Measurements from ENCODE around the gene IRGC.
"Not testable (repeated sequence)": the region's sequence is repeated elsewhere in the genome, so short reads cannot be mapped to it uniquely, and the experiment has no call there.

IRGC gene, protein sequence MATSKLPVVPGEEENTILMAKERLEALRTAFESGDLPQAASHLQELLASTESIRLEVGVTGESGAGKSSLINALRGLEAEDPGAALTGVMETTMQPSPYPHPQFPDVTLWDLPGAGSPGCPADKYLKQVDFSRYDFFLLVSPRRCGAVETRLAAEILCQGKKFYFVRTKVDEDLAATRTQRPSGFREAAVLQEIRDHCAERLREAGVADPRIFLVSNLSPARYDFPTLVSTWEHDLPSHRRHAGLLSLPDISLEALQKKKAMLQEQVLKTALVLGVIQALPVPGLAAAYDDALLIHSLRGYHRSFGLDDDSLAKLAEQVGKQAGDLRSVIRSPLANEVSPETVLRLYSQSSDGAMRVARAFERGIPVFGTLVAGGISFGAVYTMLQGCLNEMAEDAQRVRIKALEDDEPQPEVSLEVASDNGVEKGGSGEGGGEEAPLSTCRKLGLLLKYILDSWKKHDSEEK

DNA sequence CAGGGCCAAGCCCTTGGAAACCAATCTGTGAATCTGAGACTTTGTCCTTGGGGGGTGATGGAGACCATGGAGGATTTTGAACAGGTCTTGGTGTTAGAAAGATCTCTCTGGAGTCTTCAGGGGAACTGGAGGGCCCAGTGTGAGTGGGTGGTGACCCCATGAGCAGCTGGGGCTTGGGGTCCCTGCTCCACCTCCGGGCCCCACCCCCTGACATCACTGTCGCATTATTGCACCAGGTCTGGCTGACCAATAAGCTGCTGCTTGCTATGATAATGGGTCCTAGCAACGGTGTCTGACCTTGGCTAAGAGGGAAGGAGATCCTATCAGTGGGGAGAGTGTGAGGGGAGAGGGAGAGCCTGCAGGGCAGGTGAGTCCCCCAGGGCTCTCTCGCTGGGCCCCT lies at the start of gene IRGC:
TSS of gene IRGC (plus strand) at position 301 of the 400 bp plus-strand sequence. CDS start 2,483 bp downstream, outside the sequence.
- DNase-seq (ENCODE audit: low spot score): no peak

DNA sequence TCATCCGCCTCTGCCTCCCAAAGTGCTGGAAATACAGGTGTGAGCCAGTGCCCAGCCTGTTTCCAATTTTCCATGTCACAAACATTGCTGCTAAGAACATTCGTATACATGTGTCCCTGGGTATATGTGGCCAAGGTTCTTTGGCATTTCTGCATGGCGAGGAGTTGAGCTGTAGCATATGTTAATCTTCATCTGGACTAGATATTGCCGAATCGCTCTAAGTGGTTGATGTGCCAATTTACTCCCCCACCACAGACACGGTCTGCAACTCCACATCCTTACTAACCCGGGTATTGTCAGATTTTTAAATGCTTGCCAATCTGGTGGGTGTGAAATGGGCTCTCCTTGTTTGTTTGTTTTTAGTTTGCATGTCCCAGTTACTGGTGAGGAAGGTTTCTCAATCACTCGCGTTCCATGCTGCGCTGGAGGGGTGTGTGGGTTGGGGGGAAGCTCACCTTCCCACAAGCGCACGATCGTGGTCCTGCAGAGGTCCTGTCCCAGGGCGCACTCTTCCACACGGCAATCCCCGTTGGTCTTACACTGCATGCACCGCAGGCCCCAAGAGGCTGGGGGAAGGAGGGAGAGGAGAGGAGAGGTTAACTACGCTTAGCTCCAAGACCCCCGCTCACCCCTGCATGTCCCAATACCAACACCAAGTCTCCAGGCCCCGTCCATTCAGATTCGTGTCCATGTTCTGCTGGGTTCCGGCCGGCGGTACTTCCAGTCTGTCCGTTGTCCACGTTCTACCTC lies 48.6 kb upstream of the IRGC start:
- no peak for DNase-seq (ENCODE audit: low spot score)

DNA sequence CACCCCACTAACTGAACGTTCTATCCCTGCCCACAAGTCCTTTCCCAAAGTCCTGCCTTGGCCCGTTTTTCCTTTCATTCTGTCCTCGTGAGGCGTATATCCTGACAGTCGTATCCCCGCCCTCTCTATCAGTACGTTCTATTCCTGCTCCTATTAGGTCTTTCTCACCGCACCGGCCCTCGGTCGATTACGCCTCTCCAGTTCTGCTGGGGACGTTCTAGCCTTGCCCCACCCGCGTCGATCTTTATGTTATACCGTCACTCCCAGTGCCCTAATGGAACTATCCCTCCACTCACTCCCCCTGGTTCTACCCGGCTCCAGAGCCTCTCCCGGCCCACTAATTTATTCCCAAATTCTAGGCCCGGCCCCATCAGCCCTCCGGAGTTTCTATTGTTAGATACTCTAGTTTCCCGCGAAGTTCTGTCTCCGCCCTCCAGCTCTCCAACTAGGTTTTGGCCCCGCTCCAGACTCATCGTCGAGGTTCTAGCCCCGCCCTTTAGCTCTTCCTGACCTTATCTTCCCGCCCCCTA lies 47.9 kb upstream of the IRGC start:
- DNase-seq (ENCODE audit: low spot score): peak; percentile 6

DNA sequence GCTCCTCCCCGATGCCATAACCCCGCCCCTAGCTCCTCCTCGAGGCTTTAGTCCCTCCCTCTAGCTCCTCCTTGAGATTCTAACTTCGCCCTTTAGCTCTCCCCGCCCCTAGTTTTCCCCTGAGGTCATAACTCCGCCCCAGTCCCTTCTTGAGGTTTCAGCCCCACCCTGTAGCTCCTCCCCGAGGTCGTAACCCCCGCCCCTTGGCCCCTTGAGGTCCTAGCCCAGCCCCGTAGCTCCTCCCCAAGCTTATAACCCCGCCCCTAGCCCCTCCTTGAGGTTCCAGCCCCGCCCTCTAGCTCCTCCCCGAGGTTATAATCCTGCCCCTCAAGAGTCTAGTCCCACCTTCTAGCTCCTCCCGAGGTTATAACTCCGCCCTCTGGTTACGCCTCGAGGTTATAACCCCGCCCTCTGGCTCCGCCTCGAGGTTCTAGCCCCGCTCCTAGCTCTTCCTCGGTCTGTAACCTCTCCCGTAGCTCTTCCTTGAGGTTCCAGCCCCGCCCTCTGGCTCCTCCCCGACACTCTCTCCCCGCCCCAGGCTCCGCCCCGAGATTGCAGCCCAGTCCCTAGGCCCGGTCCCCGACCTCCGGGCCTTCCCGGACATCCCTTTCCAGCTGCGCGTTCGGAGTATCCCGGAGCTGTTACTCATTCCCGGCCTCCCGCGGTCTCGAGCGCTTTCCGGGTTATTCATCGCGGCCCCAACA lies 47.3 kb upstream of the IRGC start:
- peak; percentile 100 for DNase-seq (ENCODE audit: low spot score)

DNA sequence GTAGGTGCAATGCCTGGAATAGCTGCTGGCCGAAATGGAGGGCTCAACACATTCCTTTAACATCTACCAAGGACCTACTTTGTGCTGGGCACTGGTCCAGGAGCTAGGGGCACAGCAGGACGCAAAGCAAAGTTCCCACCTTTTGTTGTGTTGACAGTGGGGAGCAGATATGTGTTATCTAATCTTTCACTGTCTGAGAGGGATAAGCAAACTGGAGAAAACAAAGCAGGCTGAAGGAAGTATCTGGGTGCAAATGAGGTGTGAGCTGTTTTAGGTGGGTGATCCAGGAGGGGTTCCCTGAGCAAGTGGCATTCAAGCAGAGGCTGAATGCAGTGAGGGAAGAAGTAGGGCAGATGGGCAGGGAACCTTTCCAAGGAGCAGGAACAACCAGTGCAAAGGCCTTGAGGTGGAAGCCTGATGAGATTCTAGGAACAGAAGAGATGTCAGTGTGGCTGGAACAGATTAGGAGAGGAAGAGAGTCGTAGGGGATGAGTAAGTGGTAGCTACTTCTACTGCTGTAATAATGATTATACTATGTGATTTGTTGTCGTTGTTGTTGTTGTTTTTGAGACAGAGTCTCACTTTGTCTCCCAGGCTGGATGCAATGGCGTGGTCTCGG lies 43.7 kb upstream of the IRGC start:
- no peak for DNase-seq (ENCODE audit: low spot score)

DNA sequence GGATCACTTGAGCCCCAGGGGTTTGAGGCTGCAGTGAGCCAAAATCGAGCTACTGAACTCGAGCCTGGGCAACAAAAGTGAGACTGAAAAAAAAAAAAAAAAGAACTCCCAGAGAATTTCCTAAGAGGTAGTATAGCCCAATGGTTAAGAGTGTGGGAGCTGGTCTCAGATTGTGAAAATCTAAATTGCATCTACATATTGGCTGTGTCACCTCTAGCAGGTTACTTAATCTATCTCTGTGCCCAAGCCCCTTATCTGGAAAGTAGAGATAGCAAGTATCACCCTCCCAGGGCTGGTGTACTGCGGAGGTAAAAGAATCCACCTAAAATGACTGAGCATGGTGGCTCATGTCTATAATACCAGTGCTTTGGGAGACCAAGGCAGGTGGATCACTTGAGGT lies 42.2 kb upstream of the IRGC start:
- no peak for DNase-seq (ENCODE audit: low spot score)

DNA sequence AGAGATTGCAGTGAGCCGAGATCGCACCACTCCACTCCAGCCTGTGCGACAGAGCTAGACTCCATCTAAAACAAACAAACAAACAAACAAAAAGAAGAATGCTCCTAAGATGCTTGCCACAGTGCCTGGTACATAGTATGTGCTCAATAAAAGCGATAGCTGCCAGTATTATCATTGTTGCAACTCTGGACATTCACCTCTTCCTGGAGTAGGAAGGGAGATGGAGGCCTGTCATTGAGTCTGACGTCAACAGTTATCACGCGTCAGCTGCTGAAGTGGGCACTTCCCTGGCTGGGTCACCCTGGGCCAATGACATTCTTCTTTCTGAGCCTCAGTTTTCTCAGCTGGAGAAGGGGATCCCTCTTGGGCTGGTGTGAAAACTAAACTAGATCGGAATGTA lies 41.7 kb upstream of the IRGC start:
- no peak for DNase-seq (ENCODE audit: low spot score)

DNA sequence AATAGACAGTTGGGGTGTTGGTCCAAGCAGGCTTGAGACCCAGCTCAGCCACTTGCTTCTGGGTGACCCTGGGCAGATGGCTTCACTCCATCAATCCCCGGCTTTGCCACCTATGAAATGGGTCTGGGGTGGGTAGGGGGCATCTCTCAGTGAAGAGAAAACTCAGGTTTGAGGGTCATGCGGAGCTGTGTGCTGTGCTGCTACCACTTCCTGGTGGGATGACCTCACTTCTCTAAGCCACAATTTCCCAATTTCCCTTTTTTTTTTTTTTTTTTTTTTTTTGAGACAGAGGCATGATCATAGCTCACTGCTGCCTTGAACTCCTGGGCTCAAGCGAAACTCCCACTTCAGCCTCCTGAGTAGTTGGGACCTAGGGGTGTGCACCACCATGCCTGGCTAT lies 41.3 kb upstream of the IRGC start:
- no peak for DNase-seq (ENCODE audit: low spot score)

DNA sequence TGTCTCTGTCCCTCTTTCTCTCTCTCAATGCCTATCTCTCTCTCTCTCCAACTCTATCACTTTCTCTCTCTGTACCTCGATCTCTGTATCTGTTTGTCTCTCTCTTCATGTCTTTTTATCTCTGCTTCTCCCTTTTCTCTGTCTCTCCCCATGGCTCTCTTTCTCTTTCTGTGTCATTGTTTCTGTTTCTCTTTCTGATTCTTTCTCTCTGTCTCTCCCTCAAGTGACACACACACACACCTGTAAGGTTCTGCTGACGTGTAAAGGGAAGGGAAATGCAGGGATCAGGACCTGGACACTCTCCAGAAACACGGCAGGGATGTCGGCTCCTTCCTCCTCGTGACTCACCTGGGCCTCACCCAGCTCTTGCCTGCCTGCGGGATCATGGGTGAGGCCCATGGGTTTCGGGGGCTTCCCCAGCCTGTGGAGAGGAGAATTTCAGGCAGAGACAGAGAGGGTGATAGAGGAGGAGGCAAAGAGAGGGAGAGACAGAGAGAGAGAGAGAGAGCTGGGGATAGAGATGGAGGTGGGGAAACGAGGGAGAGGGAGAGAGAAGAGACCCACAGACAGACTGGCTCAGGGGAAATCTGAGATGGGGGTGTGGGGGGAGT lies 40.5 kb upstream of the IRGC start:
- no peak for DNase-seq (ENCODE audit: low spot score)

DNA sequence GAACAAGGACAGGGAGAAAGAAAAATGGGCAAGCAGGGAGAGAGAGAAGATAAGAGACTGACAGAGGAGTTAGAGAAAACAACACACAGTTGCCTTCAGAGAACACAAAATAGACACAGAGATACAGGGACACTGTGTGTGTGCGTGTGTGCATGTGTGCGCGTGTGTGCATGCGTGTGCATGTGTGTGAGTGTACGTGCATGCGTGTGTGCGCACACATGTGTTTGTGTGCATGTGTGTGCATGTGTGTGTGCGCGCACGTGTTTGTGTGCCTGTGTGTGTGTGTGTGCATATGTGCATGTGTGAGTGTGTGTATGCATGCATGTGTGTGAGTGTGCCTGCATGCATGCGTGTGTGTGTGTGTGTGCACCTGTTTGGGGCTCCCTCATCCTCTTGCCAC lies 40.0 kb upstream of the IRGC start:
- no peak for DNase-seq (ENCODE audit: low spot score)

DNA sequence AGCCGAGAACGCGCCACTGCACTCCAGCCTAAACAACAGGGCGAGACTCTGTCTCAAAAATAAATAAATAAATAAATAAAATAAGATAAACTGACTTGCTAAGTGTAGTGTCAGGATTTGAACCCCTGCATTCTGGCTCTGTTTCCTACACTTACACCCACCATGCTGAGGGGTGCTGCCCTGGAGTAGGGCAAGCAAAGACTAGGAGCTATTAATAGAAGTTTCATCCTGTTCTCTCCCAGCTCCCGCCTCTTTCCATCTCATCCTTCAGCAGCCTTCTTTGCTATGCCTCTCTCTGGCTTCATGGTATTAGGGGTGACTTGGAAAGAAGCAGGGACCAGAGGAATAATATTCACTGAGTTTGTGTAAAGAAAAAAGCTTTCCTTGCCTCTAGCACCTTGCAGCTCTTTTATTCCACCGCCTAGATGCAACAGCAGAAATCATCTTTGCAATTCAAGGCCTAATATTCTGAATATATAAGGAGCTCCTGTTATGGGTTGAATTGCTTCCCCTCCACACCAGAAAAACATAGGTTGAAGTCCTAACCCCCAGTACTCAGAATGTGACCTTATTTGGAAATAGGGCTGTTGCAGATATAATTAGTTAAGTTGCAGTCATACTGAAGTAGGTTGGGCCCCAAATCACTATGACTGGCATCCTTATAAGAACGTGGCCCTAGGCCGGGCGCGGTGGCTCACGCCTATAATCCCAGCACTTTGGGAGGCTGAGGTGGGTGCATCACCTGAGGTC lies 37.2 kb upstream of the IRGC start:
- no peak for DNase-seq (ENCODE audit: low spot score)

DNA sequence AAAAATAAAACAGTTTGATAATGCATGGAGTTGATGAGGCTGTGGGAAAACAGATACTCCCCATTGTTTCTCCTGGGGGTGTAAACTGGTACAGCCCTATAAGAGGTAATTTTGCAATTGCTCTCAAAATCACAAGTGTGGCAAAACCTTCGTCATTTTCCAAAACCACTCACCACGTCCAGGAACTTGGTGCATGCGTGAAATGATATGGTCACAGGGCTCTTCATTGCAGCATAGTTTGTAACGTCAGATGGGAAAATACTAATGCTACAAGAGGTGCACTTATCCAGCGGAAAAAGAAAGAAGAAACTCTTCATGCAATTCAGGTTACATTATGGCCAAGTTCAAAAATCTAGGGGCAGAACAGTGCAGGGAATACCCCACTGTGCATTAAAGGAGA lies 34.1 kb upstream of the IRGC start:
- DNase-seq (ENCODE audit: low spot score): no peak

DNA sequence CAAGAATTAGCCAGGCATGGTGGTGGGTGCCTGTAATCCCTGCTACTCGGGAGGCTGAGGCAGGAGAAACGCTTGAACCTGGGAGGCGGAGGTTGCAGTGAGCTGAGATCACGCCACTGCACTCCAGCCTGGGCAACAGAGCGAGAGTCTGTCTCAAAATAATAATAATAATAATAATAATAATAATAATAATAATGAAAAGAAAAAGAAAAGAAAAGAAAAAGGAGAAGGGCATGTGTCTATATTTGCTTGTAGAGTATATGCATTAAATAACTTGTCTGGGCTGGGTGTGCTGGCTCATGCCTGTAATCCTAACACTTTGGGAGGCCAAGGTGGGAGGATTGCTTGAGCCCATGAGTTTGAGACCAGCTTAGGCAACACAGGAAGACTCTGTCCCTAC lies 33.6 kb upstream of the IRGC start:
- not testable (repeated sequence) for DNase-seq (ENCODE audit: low spot score)

DNA sequence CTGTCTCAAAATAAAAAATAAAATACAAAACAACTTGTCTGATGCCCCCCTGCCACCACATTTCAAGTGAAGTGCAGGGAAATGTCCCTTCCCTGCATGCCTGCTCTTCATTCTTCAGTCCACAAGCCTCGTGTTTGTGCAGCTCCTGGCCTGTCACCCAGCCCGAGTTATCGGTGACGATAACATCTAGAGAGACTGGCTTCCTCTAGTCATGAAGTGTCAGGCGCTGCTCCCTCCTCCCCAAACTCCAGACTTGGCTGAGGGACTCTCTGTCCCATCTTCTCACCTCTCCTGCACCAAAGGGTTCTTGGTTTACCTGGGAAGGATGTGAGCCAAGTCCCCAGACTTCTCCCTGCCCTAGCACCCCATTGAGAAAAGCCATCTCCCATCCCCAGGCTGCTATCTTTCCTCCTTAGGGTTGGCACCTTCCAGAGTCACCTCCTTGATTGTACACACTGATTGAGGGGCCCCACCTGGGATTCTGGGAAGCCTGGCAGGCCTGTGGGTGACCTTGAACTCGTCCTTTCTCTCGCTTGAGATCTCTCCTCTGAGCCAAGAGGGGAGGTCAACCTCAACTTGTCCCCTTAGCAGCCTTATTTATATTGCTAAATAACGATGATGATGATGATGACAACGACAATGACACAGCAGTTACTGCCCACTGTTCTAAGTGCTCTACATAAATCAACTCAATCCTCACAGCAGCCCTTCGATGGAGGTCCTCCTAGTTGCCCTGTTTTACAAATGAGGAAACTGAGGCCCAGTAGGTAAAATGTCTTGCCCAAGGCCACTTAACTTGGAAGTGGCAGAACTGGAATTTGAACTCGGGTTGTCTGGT lies 32.8 kb upstream of the IRGC start:
- no peak for DNase-seq (ENCODE audit: low spot score)

DNA sequence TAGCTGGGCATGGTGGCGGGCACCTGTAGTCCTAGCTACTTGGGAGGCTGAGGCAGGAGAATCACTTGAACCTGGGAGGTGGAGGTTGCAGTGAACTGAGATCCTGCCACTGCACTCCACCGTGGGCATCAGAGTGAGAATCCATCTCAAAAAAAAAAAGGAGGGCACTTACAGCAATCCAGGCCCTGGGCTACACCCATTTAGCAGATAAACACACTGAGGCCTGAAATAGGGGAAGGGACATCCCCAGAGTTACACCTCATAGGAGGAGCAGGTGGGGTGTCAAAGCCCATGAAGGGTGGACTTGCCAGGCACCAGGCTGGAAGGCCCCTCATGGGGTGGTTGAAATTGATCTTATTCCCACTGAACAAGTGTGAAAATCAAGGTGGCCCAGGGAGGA lies 32.0 kb upstream of the IRGC start:
- DNase-seq (ENCODE audit: low spot score): no peak

DNA sequence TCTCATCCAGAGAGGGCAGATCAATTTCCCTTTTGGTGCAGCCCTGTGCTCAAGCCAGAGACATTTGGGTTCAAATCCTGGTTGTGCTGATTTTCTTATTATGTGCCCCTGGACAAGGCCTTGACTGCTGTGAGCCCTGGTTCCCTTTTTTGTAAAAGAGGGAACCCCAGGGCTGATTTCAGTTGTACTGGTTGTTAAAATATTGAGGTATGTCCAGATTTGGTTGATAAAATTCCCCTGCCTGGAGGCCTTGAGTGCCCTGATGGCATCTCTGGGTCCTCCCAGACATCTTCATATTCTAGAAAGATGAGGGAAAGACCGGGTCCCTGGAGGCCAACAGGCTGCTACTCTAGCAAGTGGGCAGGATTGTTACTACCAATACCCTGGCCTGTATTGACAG lies 31.6 kb upstream of the IRGC start:
- no peak for DNase-seq (ENCODE audit: low spot score)

DNA sequence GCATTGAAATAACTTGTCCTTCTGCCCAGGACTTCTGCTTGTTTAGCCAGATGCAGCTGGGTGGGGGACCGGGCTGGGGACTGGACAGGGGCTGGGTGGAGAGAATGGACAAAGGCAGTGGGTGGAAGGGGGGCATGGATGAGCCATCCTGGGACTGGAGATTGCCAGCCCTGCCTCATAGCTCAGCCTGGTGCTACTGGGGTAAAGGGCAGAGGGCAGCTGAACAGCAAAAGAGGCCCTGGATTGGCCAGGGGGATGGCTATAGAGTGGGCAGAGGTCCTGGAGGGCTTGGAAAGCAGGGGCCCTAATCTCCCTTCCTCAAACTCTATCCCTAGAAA lies 28.2 kb upstream of the IRGC start:
- DNase-seq (ENCODE audit: low spot score): no peak

DNA sequence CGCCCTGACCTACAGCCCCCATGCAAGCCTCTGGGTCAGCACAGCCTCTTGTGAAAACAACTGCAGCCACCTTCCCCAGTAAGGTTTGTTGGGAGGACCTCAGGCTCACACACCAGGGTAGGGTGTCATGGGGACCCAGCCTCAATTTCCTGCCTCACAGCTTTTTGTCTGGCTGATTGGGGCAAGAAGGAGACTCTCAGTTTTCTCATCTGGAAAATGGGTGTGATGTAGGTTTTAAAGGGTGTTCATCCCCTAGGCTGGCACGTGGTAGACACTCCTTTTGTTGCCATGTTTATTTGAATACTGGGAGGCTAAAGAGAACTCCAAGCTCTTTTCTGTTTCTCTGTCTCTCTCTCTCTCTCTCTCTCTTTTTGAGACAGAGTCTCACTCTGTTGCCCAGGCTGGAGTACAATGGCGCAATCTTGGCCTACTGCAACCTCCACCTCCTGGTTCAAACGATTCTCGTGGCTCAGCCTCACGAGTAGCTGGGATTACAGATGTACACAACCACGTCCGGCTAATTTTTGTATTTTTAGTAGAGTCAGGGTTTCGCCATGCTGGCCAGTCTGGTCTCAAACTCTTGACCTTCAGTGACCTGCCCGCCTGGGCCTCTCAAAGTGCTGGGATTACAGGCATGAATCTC lies 27.7 kb upstream of the IRGC start:
- no peak for DNase-seq (ENCODE audit: low spot score)

DNA sequence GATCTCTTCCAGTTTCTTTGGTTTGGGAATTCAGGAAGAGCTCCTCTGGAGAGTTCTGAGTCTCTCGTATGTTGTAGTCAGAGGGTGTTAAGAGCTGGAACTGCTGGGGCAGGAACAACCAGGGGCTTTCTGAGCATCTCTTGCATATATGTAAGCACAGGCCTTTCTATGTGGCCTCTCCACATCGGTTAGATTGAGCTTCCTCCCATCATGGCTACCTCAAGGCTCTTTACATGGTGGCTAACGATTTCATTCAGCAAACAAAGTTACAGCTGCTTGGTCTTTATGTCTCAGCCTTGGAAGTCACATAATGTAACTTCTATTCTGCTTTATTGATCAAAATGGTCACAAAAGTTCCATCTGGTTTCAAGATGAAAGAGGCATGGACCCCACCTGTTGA lies 25.4 kb upstream of the IRGC start:
- no peak for DNase-seq (ENCODE audit: low spot score)

DNA sequence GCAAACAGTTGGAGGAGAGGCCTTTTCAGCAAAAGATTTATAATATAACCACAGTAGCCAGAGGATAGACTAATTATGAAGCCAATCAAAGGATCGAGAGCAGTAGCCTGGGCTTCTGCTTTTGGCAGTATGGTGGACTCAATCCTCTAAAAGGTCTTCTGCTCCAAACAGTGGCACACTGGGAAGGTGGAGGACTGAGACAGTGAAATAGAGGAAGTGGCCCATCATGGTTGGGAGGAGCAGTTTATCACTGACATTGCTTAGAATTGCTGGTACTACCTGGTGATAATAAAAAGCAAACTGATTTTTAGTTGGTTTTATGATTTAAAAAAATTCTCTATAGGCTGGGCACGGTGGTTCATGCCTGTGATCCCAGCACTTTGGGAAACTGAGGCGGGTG lies 25.0 kb upstream of the IRGC start:
- DNase-seq (ENCODE audit: low spot score): no peak

Measured in COLO829 (cell line).